ENCODE results near the gene THUMPD2.

DNA sequence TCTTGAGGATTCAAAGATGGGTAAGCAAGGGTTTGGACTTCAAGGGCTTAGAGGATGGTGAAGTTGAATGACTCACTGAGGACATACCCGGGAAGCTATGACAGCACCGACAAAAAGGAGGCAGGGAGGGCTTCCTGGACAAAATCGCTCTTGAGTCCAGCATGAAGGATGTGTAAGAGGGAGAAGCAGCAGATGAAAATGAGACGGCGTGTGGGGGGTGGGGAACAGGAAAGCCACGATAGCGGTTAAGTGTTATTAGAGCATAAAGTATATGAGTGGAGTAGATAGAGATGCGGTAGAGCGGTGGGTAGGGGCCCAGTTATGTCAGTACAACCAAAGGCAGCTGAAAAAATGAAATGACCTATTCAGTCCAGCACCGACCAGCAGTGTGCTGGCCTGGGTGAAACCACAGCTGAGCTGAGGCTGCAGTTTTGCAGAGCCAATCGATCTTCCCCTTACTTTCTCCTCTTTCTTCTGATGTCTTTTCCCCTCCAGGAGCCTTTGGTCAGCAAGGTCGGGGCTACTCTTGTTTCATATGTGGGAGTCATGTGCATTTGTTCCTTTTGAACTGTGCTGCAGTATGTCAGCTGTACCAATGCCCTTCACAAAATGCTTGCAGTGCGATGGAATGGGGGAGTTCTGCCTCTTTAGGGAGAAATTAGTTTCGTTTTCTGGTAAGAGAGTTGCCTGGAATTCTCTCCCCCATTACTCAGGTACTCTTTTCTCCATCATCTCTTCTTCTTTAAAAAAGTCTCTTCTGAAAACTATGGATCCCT, 2.0 kb upstream of the THUMPD2 start:
- TF ChIP-seq POLR2A (IDR thresholded peaks at IDR 0.05) (no peak), CTCF (IDR thresholded peaks at IDR 0.05) (no peak), EP300 (IDR thresholded peaks at IDR 0.05) (no peak)

All from ovary (tissue), 3 donors.